HG02884 (cell line): ENCODE data around the gene NUDT4B.
"Not testable (repeated sequence)": the region's sequence is repeated elsewhere in the genome, so short reads cannot be mapped to it uniquely, and the experiment has no call there.

Experiments used
- ATAC-seq: cut with Tn5 transposase; IDR thresholded peaks from one replicate; pipeline ENCODE4 v1.9.1; 2021; ENCODE audit warnings: mild to moderate bottlenecking, moderate library complexity; ENCODE audit not compliant: unreplicated experiment

NUDT4B gene

GRCh38 chr1:148793762-148794332 lies 45.3 kb downstream of the NUDT4B start:
- not testable (repeated sequence) for ATAC-seq
